Stimulated activated naive CD8-positive, alpha-beta T cell treated with anti-CD3 and anti-CD28 coated beads, Interleukin-15, Interleukin-2, amounts not matched to agents 100 ng/mL and 50 ng/mL, for 24 hours (primary cell): ENCODE data around the gene PLCB3.
A peak's percentile ranks its signal among the peaks of the same experiment; 100 is the strongest.

Experiments
- H3K27ac Mint-ChIP-seq: one replicate; pipeline ENCODE4 v1.8.0; 2021; ENCODE audit warnings: mild to moderate bottlenecking, mixed read lengths
- H3K27me3 Mint-ChIP-seq: one replicate; pipeline ENCODE4 v1.8.0; 2021; ENCODE audit warnings: mixed read lengths
- H3K36me3 Mint-ChIP-seq: one replicate; pipeline ENCODE4 v1.8.0; 2021; ENCODE audit warnings: low read depth, mixed read lengths
- H3K4me1 Mint-ChIP-seq: one replicate; pipeline ENCODE4 v1.8.0; 2021; ENCODE audit warnings: low read depth, mixed read lengths
- H3K4me3 Mint-ChIP-seq: one replicate; pipeline ENCODE4 v1.8.0; 2021; ENCODE audit warnings: mild to moderate bottlenecking, mixed read lengths
- H3K9me3 Mint-ChIP-seq: one replicate; pipeline ENCODE4 v1.8.0; 2021; ENCODE audit warnings: mixed read lengths

The PLCB3 gene

DNA sequence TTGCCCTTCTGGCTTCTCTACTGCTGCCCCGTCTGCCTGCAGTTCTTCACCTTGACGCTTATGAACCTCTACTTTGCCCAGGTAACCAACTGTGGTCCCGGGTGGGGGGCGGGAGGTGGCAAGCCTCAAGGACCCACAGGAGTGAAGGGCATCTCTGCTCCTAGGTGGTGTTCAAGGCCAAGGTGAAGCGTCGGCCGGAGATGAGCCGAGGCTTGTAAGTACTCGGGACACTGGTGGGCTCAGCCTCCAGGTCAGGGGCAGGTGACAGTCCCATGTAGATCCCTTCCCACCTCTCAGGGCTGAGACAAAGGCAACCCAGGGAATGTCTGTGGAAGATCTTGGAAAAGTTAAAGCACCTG lies 35.5 kb downstream of the PLCB3 start:
- peak overlapping the region; percentile 77 for H3K4me3 Mint-ChIP-seq
- H3K27me3 Mint-ChIP-seq, result peaks cover 8% of the 10 kb centered on the region
- H3K9me3 Mint-ChIP-seq, result no peaks in the 10 kb centered on the region
- H3K27ac Mint-ChIP-seq, result peak overlapping the region; percentile 34
- H3K36me3 Mint-ChIP-seq, result no peaks in the 10 kb centered on the region
- H3K4me1 Mint-ChIP-seq, result peaks cover 25% of the 10 kb centered on the region

DNA sequence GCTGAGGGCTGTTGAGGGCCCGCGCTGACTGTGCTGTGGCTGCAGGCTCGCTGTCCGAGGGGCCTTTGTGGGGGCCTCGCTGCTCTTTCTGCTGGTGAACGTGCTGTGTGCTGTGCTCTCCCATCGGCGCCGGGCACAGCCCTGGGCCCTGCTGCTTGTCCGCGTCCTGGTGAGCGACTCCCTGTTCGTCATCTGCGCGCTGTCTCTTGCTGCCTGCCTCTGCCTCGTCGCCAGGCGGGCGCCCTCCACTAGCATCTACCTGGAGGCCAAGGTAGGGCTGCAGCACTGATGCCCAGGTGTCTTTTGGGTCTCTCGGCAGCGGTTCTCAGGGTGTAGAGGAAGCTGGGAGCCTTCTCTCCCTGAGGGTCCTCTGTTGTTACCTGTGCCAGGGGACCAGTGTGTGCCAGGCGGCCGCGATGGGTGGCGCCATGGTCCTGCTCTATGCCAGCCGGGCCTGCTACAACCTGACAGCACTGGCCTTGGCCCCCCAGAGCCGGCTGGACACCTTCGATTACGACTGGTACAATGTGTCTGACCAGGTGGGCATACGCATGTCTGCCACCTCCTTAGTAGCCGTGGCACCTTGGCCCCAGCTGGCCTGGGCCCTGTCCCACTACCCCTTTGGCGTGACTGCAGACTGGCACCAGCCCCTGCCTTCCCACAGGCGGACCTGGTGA lies 36.5 kb downstream of the PLCB3 start:
- Mint-ChIP-seq H3K9me3 (no peaks in the 10 kb centered on the region), H3K27me3 (peaks cover 11% of the 10 kb centered on the region), H3K4me3 (no peak overlapping the region), H3K4me1 (peaks cover 25% of the 10 kb centered on the region), H3K36me3 (no peaks in the 10 kb centered on the region), H3K27ac (no peak overlapping the region)

GRCh38 chr11:64288353-64288750 lies 37.0 kb downstream of the PLCB3 start:
- Mint-ChIP-seq H3K36me3 (no peaks in the 10 kb centered on the region), H3K27ac (no peak overlapping the region), H3K27me3 (peaks cover 15% of the 10 kb centered on the region), H3K9me3 (no peaks in the 10 kb centered on the region), H3K4me1 (peaks cover 20% of the 10 kb centered on the region), H3K4me3 (no peak overlapping the region)

GRCh38 chr11:64289002-64289564 lies 37.8 kb downstream of the PLCB3 start:
- no peaks in the 10 kb centered on the region for H3K9me3 Mint-ChIP-seq
- peaks cover 14% of the 10 kb centered on the region for H3K4me1 Mint-ChIP-seq
- no peaks in the 10 kb centered on the region for H3K36me3 Mint-ChIP-seq
- H3K4me3 Mint-ChIP-seq, result no peak overlapping the region
- H3K27ac Mint-ChIP-seq, result no peak overlapping the region
- H3K27me3 Mint-ChIP-seq, result peaks cover 21% of the 10 kb centered on the region

GRCh38 chr11:64290352-64291261 lies 39.3 kb downstream of the PLCB3 start:
- Mint-ChIP-seq H3K27me3 (peaks cover 33% of the 10 kb centered on the region), H3K4me1 (peaks cover 12% of the 10 kb centered on the region), H3K9me3 (no peaks in the 10 kb centered on the region), H3K4me3 (peak overlapping the region; percentile 63), H3K27ac (no peak overlapping the region), H3K36me3 (no peaks in the 10 kb centered on the region)

- Mint-ChIP-seq H3K36me3 (no peaks in the 10 kb centered on the region), H3K4me3 (peak within 1 kb of the TSS; percentile 63), H3K27ac (no peak within 1 kb of the TSS), H3K27me3 (peaks cover 40% of the 10 kb centered on the region), H3K9me3 (no peaks in the 10 kb centered on the region), H3K4me1 (peaks cover 10% of the 10 kb centered on the region)
Observed at GRCh38 chr11:64291262-64291751, 40.0 kb downstream of the PLCB3 start, which contains the start of gene KCNK4. Gene KCNK4, plus strand, starts transcription at chr11:64291302. Its CDS starts 1,717 bp downstream, at chr11:64293019.

DNA sequence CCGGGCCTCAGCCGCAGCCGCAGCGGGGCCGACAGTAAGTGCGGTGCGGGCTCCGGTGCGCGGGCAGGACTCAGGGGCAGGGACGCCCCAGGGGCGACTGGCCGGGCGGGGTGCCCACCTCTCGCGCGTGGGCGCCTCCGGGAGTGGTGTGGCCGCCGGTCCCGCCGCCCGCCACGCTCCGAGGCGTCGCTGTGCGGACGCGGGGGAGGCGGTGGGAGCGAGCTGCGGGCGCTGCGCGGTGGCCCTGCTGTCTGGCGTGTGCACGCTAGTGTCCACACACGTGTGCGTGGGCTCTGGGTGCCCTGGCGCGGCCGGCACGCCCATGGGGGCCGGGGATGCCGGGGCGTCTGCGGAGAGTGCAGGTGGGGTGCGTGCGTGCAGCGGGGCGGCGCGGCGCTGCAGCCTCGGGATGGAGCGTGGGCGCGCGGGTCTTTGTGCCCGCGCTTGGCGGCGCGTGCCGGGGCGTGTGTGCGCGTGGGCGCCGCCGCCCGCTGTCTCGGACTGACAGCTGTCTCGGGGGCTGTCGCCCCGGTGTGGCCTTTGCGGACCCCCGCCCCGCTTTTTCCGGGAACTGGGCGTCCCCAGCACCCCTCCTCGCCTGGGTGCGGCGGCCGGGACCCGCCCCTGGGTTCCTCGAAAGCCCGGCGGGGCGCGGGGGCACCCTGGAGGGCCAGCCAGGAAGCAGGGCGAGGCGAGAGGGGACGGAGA lies 40.6 kb downstream of the PLCB3 start:
- no peak overlapping the region for H3K27ac Mint-ChIP-seq
- H3K9me3 Mint-ChIP-seq, result no peaks in the 10 kb centered on the region
- H3K4me3 Mint-ChIP-seq, result no peak overlapping the region
- no peaks in the 10 kb centered on the region for H3K36me3 Mint-ChIP-seq
- peaks cover 5% of the 10 kb centered on the region for H3K4me1 Mint-ChIP-seq
- peaks cover 45% of the 10 kb centered on the region for H3K27me3 Mint-ChIP-seq

- Mint-ChIP-seq H3K27me3 (peaks cover 53% of the 10 kb centered on the region), H3K4me3 (no peak overlapping the region), H3K4me1 (peaks cover 8% of the 10 kb centered on the region), H3K9me3 (no peaks in the 10 kb centered on the region), H3K36me3 (no peaks in the 10 kb centered on the region), H3K27ac (no peak overlapping the region)
Observed at GRCh38 chr11:64292460-64293254, 41.3 kb downstream of the PLCB3 start.

DNA sequence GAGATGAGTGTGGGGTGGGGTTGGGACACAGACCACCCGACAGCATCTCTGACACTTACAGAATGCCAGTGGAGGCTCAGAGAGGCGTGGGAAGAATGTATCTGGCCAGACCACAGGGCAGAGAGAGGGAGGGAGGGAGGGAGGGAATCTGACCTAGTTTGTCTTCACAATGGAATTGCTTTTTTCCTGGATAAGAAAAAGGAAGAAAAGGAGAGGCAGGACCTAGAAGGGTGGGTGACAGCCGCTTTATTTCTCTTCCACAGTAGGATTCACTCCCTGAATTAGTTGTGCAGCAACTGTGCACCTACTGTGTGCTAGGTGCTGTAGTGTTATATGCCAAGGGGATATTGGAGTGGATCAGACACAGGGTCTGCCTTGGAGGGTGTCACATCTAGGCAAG lies 43.4 kb downstream of the PLCB3 start:
- H3K4me3 Mint-ChIP-seq, result no peak overlapping the region
- no peaks in the 10 kb centered on the region for H3K36me3 Mint-ChIP-seq
- H3K27ac Mint-ChIP-seq, result no peak overlapping the region
- peaks cover 71% of the 10 kb centered on the region for H3K27me3 Mint-ChIP-seq
- no peaks in the 10 kb centered on the region for H3K9me3 Mint-ChIP-seq
- peaks cover 11% of the 10 kb centered on the region for H3K4me1 Mint-ChIP-seq

- Mint-ChIP-seq H3K27me3 (peaks cover 73% of the 10 kb centered on the region), H3K4me1 (peaks cover 16% of the 10 kb centered on the region), H3K27ac (no peak overlapping the region), H3K36me3 (no peaks in the 10 kb centered on the region), H3K4me3 (no peak overlapping the region), H3K9me3 (no peaks in the 10 kb centered on the region)
Observed at GRCh38 chr11:64295760-64296159, 44.4 kb downstream of the PLCB3 start.

DNA sequence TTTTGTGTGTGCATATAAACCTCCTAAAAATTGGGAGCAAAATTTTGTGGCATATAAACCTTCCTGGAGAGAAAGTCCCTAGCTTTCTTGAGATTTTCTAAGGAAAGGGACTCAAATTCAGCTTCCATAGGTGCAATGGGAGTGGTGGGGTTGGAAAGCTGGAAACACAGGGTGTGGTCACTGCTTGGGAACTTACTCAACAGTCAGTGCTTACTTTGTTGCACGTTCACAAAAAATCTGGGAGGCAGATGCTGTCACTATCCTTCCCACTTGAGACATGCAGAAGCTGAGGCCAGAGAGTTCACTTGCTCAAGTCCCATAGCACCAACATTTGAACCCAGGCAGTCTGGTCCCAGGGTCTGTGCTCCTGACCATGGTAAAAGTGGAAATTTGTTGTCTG lies 44.9 kb downstream of the PLCB3 start:
- H3K4me3 Mint-ChIP-seq, result no peak overlapping the region
- peaks cover 17% of the 10 kb centered on the region for H3K4me1 Mint-ChIP-seq
- no peak overlapping the region for H3K27ac Mint-ChIP-seq
- no peaks in the 10 kb centered on the region for H3K9me3 Mint-ChIP-seq
- H3K27me3 Mint-ChIP-seq, result peaks cover 74% of the 10 kb centered on the region
- H3K36me3 Mint-ChIP-seq, result no peaks in the 10 kb centered on the region

DNA sequence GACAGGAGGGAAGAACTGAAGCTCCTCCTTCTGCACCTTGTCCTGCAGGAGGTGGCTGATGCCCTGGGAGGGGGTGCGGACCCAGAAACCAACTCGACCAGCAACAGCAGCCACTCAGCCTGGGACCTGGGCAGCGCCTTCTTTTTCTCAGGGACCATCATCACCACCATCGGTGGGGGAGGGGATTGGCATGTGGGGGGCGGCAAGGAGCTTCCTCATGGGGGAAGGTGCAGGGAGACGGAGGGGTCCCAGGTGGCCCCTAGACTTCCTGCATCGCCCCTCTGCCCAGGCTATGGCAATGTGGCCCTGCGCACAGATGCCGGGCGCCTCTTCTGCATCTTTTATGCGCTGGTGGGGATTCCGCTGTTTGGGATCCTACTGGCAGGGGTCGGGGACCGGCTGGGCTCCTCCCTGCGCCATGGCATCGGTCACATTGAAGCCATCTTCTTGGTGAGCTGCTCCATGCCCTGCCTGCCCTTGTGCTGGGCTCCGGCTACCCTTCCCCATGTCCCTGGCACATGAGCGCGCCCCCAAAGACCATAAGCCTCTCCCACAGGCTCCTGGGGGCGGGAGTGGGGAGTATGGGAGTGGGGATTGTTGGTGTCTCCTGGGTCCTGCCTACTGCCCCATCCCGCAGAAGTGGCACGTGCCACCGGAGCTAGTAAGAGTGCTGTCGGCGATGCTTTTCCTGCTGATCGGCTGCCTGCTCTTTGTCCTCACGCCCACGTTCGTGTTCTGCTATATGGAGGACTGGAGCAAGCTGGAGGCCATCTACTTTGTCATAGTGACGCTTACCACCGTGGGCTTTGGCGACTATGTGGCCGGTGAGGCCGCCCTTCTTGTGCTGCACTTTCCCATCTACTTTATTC lies 45.7 kb downstream of the PLCB3 start:
- H3K4me1 Mint-ChIP-seq, result peaks cover 17% of the 10 kb centered on the region
- H3K27ac Mint-ChIP-seq, result no peak overlapping the region
- no peaks in the 10 kb centered on the region for H3K9me3 Mint-ChIP-seq
- no peak overlapping the region for H3K4me3 Mint-ChIP-seq
- H3K27me3 Mint-ChIP-seq, result peaks cover 77% of the 10 kb centered on the region
- no peaks in the 10 kb centered on the region for H3K36me3 Mint-ChIP-seq

GRCh38 chr11:64297699-64298358 lies 46.5 kb downstream of the PLCB3 start:
- Mint-ChIP-seq H3K4me1 (peaks cover 17% of the 10 kb centered on the region), H3K27ac (no peak overlapping the region), H3K4me3 (no peak overlapping the region), H3K36me3 (no peaks in the 10 kb centered on the region), H3K27me3 (peaks cover 74% of the 10 kb centered on the region), H3K9me3 (no peaks in the 10 kb centered on the region)
